Loucy (cell line): ENCODE measurements around the gene ATG4D.

ENCODE experiments used
- H2AFZ ChIP-seq: fragments of 200-600 bp; sonication (generic); 2 replicates; pipeline ENCODE4 v1.6.0; 2016; ENCODE audit warnings: antibody characterized with exemption, mild to moderate bottlenecking, low read length, moderate library complexity
- H3F3A ChIP-seq: fragments of 200-600 bp; 2 replicates; pipeline ENCODE4 v1.6.0; 2016; ENCODE audit warnings: antibody characterized with exemption, low read depth, mild to moderate bottlenecking
- H3K27me3 ChIP-seq: fragments of 200-600 bp; sonication (generic); 2 replicates; pipeline ENCODE4 v1.6.1; 2014; ENCODE audit warnings: low read length, mild to moderate bottlenecking; ENCODE audit not compliant: insufficient read depth, poor library complexity, severe bottlenecking
- H3K36me3 ChIP-seq: fragments of 200-600 bp; sonication (generic); 2 replicates; pipeline ENCODE4 v1.6.1; 2016; ENCODE audit warnings: low read length; ENCODE audit not compliant: insufficient read depth
- H3K4me1 ChIP-seq: fragments of 200-600 bp; sonication (generic); 2 replicates; pipeline ENCODE4 v1.5.1; 2014; ENCODE audit warnings: low read length, mild to moderate bottlenecking; ENCODE audit not compliant: insufficient read depth, poor library complexity, severe bottlenecking
- H3K4me2 ChIP-seq: fragments of 200-600 bp; sonication (generic); 2 replicates; pipeline ENCODE4 v1.6.0; 2014; ENCODE audit warnings: antibody characterized with exemption, low read length, low read depth, mild to moderate bottlenecking; ENCODE audit not compliant: poor library complexity, severe bottlenecking
- H3K4me3 ChIP-seq: fragments of 200-600 bp; sonication (generic); 2 replicates; pipeline ENCODE4 v1.5.1; 2014; ENCODE audit warnings: low read length, mild to moderate bottlenecking, mixed read lengths; ENCODE audit not compliant: poor library complexity, severe bottlenecking
- H3K79me2 ChIP-seq: fragments of 200-600 bp; sonication (generic); 2 replicates; pipeline ENCODE4 v1.6.1; 2014; ENCODE audit warnings: low read length; ENCODE audit not compliant: insufficient read depth
- H3K9ac ChIP-seq: fragments of 200-600 bp; sonication (generic); 2 replicates; pipeline ENCODE4 v1.6.0; 2014; ENCODE audit warnings: mild to moderate bottlenecking, low read depth, low read length, moderate library complexity; ENCODE audit not compliant: poor library complexity, severe bottlenecking
- H3K9me2 ChIP-seq: fragments of 200-600 bp; sonication (generic); replicated peaks from 2 replicates; pipeline ENCODE4 v1.6.1; 2016; ENCODE audit warnings: low read depth, low read length, mixed read lengths
- H3K9me3 ChIP-seq: fragments of 200-600 bp; sonication (generic); 2 replicates; pipeline ENCODE4 v1.6.1; 2014; ENCODE audit warnings: mild to moderate bottlenecking, antibody characterized with exemption, low read length, low read depth; ENCODE audit not compliant: insufficient read depth
- H4K20me1 ChIP-seq: fragments of 200-600 bp; sonication (generic); 2 replicates; pipeline ENCODE4 v1.6.0; 2014; ENCODE audit warnings: antibody characterized with exemption, low read length, mild to moderate bottlenecking; ENCODE audit not compliant: insufficient read depth, poor library complexity, severe bottlenecking
- EZH2phosphoT487 ChIP-seq: fragments of 200-600 bp; IDR thresholded peaks from 2 replicates; pipeline ENCODE4 v1.6.1; 2018; ENCODE audit warnings: antibody characterized with exemption, mild to moderate bottlenecking, moderate library complexity, borderline replicate concordance
- TF ChIP-seq, protein P1 (sequence below): fragments of 200-600 bp; sonication (generic); conservative IDR thresholded peaks from 2 replicates; pipeline ENCODE4 v1.5.1; 2014; ENCODE audit warnings: mild to moderate bottlenecking, antibody characterized with exemption, low read length

The ATG4D gene

DNA sequence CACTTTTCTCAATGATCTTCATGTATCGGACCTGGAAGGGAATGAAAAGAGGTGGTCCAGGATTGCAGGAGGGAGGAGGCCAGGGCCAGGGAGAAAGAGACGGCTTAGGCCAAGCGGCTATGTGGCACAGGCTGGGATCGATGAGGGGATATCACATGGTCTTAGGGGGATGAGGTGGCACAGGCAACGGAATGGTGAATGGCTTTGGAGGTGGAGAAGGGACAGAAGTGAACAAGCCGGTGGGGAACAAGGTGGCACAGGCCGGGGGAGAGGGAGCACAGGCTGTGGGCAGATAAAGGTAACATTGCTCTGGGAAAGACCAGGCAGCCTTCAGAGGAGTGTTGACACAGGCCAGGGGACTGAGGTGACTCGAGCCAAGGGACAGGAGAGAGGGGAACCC lies 30.8 kb downstream of the ATG4D start:
- H3K79me2 ChIP-seq = no peaks in the 10 kb centered on the region
- no peak overlapping the region for H3K4me3 ChIP-seq

DNA sequence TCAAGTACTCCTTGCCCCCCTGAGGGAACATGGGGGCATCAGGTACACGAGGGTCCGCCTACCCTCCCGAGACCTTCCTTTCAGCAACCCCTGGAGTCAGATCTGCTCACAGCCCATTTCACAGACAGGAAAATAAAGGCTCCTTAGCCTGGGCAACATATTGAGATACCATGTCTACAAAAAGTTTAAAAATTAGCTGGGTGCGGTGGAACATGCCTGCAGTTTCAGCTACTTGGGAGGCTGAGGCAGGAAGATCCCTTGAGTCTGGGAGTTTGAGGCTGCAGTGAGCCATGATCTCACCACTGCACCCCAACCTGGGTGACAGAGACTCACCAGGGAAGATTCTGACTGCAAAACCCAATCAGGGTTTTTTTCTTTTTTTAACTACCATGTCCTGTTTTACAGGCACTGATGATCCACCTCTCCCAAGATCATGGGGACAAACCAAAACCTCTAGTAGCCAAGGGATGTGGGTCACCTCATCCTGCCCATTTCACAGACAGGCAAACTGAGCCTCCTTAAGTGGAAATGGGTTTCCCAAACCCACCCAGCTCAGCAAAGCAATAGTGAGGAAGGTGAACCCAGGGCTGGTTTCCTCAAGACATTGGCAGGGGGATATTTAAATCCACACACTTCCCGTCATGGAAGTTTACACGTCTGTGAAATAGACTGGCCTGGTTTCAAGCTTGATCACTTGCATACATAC lies 31.5 kb downstream of the ATG4D start:
- no peaks in the 10 kb centered on the region for H3K27me3 ChIP-seq
- no peaks in the 10 kb centered on the region for H3K36me3 ChIP-seq
- no peaks in the 10 kb centered on the region for H3K9me2 ChIP-seq
- H2AFZ ChIP-seq = no peak overlapping the region
- no peaks in the 10 kb centered on the region for H3F3A ChIP-seq
- no peak overlapping the region for H3K4me3 ChIP-seq
- no peaks in the 10 kb centered on the region for H3K9me3 ChIP-seq
- H4K20me1 ChIP-seq = no peaks in the 10 kb centered on the region
- H3K79me2 ChIP-seq = no peaks in the 10 kb centered on the region
- TF ChIP-seq, protein P1, sequence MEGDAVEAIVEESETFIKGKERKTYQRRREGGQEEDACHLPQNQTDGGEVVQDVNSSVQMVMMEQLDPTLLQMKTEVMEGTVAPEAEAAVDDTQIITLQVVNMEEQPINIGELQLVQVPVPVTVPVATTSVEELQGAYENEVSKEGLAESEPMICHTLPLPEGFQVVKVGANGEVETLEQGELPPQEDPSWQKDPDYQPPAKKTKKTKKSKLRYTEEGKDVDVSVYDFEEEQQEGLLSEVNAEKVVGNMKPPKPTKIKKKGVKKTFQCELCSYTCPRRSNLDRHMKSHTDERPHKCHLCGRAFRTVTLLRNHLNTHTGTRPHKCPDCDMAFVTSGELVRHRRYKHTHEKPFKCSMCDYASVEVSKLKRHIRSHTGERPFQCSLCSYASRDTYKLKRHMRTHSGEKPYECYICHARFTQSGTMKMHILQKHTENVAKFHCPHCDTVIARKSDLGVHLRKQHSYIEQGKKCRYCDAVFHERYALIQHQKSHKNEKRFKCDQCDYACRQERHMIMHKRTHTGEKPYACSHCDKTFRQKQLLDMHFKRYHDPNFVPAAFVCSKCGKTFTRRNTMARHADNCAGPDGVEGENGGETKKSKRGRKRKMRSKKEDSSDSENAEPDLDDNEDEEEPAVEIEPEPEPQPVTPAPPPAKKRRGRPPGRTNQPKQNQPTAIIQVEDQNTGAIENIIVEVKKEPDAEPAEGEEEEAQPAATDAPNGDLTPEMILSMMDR = no peak
- no peak for TF ChIP-seq EZH2phosphoT487
- no peak overlapping the region for H3K4me2 ChIP-seq
- H3K4me1 ChIP-seq = peaks cover 8% of the 10 kb centered on the region
- H3K9ac ChIP-seq = no peak overlapping the region

More for the DNA sequence above, 30.8 kb downstream of the ATG4D start:
- Histone ChIP-seq H3K9me3 (no peaks in the 10 kb centered on the region), H4K20me1 (no peaks in the 10 kb centered on the region), H2AFZ (no peak overlapping the region), H3K36me3 (no peaks in the 10 kb centered on the region), H3K4me2 (no peak overlapping the region), H3K4me1 (peaks cover 8% of the 10 kb centered on the region), H3F3A (0 out of 2 replicates have a peak, but pooled peaks cover 3% of the 10 kb centered on the region), H3K9me2 (no peaks in the 10 kb centered on the region), H3K9ac (no peak overlapping the region), H3K27me3 (no peaks in the 10 kb centered on the region)
- no peak for TF ChIP-seq EZH2phosphoT487
- TF ChIP-seq, protein P1 = no peak

DNA sequence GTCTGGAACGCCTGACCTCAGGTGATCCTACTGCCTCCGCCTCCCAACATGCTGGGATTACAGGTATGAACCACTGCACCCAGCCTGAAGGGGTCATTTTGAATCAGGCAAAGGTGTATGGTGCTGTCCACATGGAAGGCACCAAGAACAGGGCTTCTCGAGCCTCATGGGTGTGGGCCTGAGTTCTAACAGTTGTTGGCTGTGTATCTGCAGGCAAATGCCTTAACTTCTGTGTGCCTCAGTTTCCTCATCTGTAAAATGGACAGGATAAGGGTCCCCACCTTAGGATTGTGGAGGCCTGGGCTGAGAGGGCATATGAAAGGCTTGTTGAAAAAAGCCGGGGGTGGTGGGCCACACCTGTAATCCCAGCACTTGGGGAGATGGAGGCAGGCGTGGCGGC lies 34.2 kb downstream of the ATG4D start:
- no peak overlapping the region for H3K4me2 ChIP-seq
- no peaks in the 10 kb centered on the region for H3K9me3 ChIP-seq
- H3K27me3 ChIP-seq = no peaks in the 10 kb centered on the region
- H3K4me3 ChIP-seq = no peak overlapping the region
- H3K9me2 ChIP-seq = no peaks in the 10 kb centered on the region
- H3K9ac ChIP-seq = no peak overlapping the region
- no peaks in the 10 kb centered on the region for H3K36me3 ChIP-seq
- no peaks in the 10 kb centered on the region for H4K20me1 ChIP-seq
- H3K79me2 ChIP-seq = no peaks in the 10 kb centered on the region
- H3F3A ChIP-seq = no peaks in the 10 kb centered on the region
- TF ChIP-seq, protein P1 = no peak
- TF ChIP-seq EZH2phosphoT487 = no peak
- H2AFZ ChIP-seq = no peak overlapping the region
- no peaks in the 10 kb centered on the region for H3K4me1 ChIP-seq
